ENCODE data around the gene ZFP3. TPM values are rescaled to one million over a fixed set of nuclear protein-coding genes. Genes with fewer than 3 reads are reported as not detected.
A peak's percentile ranks its signal among the peaks of the same experiment; 100 is the strongest.

ZFP3 gene
- total RNA-seq, 4 donors from 2014 or later, result 7.4 to 13.7 (median 11.0) TPM

DNA sequence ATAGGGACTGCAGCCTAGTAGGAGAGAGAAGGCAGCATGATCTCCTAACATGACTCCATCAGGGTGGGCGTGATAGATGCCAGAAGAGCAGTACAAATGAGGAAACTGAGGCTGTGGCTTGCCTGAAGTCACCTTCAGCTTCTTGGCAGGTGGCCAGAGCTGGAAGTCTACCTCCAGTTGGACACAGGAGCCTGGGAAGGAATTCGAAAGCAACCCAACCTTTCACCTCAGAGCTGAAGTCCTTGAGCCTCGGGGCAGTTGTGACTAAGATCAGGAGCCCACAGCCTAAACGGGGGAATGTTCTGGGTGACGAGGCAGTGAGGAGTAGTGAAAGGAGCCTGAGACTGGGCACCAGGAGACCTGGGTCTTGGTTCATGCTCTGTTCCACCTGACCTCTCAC, 33.6 kb upstream of the ZFP3 start:
- TF ChIP-seq POLR2A (IDR thresholded peaks at IDR 0.05), result no peak
- TF ChIP-seq, protein P1, sequence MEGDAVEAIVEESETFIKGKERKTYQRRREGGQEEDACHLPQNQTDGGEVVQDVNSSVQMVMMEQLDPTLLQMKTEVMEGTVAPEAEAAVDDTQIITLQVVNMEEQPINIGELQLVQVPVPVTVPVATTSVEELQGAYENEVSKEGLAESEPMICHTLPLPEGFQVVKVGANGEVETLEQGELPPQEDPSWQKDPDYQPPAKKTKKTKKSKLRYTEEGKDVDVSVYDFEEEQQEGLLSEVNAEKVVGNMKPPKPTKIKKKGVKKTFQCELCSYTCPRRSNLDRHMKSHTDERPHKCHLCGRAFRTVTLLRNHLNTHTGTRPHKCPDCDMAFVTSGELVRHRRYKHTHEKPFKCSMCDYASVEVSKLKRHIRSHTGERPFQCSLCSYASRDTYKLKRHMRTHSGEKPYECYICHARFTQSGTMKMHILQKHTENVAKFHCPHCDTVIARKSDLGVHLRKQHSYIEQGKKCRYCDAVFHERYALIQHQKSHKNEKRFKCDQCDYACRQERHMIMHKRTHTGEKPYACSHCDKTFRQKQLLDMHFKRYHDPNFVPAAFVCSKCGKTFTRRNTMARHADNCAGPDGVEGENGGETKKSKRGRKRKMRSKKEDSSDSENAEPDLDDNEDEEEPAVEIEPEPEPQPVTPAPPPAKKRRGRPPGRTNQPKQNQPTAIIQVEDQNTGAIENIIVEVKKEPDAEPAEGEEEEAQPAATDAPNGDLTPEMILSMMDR (IDR thresholded peaks at IDR 0.05), result no peak
- Histone ChIP-seq H3K27me3 (no peaks in the 10 kb centered on the region), H3K27ac (peak overlapping the region; percentile 38 to 78 (median 72))

GRCh38 chr17:5045496-5045895, 32.8 kb upstream of the ZFP3 start:
- DNase-seq, result no peak
- TF ChIP-seq POLR2A (IDR thresholded peaks at IDR 0.05), result no peak
- TF ChIP-seq, protein P1 (IDR thresholded peaks at IDR 0.05), result no peak

More for the DNA sequence above, 33.6 kb upstream of the ZFP3 start:
- Histone ChIP-seq H3K9me3 (no peaks in the 10 kb centered on the region), H3K4me3 (no peak overlapping the region), H3K36me3 (no peaks in the 10 kb centered on the region), H3K4me1 (peaks cover 6 to 52% (median 10%) of the 10 kb centered on the region in 4 donors)
- DNase-seq, result peak in 2 of 3 donors; percentile 78 to 79

GRCh38 chr17:5047446-5047845, 30.8 kb upstream of the ZFP3 start:
- DNase-seq, result no peak
- Histone ChIP-seq H3K9me3 (no peaks in the 10 kb centered on the region), H3K27me3 (no peaks in the 10 kb centered on the region), H3K27ac (peak overlapping the region in 3 of 4 donors; percentile 60 to 82 (median 72)), H3K4me1 (peaks cover 6 to 48% (median 13%) of the 10 kb centered on the region in 4 donors), H3K4me3 (no peak overlapping the region), H3K36me3 (no peaks in the 10 kb centered on the region)
- TF ChIP-seq POLR2A (IDR thresholded peaks at IDR 0.05), result no peak
- TF ChIP-seq, protein P1 (IDR thresholded peaks at IDR 0.05), result no peak

More at GRCh38 chr17:5045496-5045895, 32.8 kb upstream of the ZFP3 start:
- Histone ChIP-seq H3K36me3 (no peaks in the 10 kb centered on the region), H3K9me3 (no peaks in the 10 kb centered on the region), H3K27me3 (no peaks in the 10 kb centered on the region), H3K4me1 (peaks cover 6 to 59% (median 13%) of the 10 kb centered on the region in 4 donors), H3K4me3 (no peak overlapping the region), H3K27ac (peak overlapping the region; percentile 38 to 78 (median 72))

GRCh38 chr17:5049314-5049841, 28.9 kb upstream of the ZFP3 start:
- peaks cover 2 to 44% (median 13%) of the 10 kb centered on the region in 4 donors for H3K4me1 ChIP-seq
- DNase-seq, result peak in 2 of 3 donors; percentile 79 to 91
- H3K36me3 ChIP-seq, result no peaks in the 10 kb centered on the region
- no peaks in the 10 kb centered on the region for H3K9me3 ChIP-seq
- no peak for TF ChIP-seq POLR2A (IDR thresholded peaks at IDR 0.05)
- TF ChIP-seq, protein P1 (IDR thresholded peaks at IDR 0.05), result no peak
- peak overlapping the region; percentile 69 to 82 (median 71) for H3K27ac ChIP-seq
- no peak overlapping the region for H3K4me3 ChIP-seq
- no peaks in the 10 kb centered on the region for H3K27me3 ChIP-seq

DNA sequence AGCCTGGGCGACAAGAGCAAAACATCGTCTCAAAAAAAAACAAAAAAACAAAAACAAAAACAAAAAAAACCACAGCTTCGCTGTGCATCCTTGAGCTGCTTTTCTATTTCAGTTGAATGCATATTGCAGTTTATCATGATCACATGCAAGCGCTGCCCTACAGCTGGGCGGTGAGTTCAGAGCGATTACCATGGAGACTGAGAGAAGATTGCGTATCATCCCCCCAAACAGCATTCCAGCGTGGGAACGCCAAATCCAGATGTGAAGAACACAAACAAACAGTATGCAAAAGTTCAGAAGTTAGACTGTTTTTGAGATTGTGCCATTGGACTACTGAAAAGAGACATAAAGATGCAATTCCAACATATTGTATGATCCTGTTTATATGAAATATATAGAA, 28.0 kb upstream of the ZFP3 start:
- H3K36me3 ChIP-seq, result no peaks in the 10 kb centered on the region
- H3K27me3 ChIP-seq, result no peaks in the 10 kb centered on the region
- H3K9me3 ChIP-seq, result no peaks in the 10 kb centered on the region
- H3K4me1 ChIP-seq, result peaks cover 0 to 37% (median 13%) of the 10 kb centered on the region in 4 donors
- no peak overlapping the region for H3K4me3 ChIP-seq
- TF ChIP-seq, protein P1 (IDR thresholded peaks at IDR 0.05), result no peak
- no peak for TF ChIP-seq POLR2A (IDR thresholded peaks at IDR 0.05)
- peak overlapping the region in 3 of 4 donors; percentile 69 to 82 (median 72) for H3K27ac ChIP-seq
- no peak for DNase-seq
